Measurements from ENCODE around the gene OR10X1.

Gene OR10X1

DNA sequence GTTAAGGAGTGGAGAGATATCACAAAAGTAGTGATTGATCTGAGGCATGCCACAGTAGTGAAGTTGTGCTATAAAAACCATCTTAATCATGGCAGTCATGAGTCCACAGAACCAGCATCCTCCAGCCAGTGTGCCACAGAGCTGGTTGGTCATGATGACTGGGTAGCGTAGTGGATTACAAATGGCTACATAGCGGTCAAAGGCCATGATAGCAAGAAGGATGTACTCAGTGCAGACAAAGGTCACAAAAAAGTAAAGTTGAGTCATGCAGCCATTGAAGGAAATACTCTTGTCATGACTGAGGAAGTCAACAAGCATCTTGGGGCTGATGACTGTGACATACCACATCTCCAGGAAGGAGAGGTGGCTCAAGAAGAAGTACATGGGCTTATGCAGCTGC, 32.2 kb downstream of the OR10X1 start:
- no peak for DNase-seq
- Histone ChIP-seq H4K20me1 (ENCODE audit: insufficient read depth, low read length) (no peaks in the 10 kb centered on the region), H3K9ac (ENCODE audit: low read length) (no peak overlapping the region), H3K27ac (ENCODE audit: low read length) (no peak overlapping the region), H3K4me2 (ENCODE audit: low read depth, low read length) (no peak overlapping the region), H2AFZ (ENCODE audit: low read length) (no peak overlapping the region), H3F3A (ENCODE audit: insufficient read depth, low read length) (no peaks in the 10 kb centered on the region), H3K4me1 (ENCODE audit: low read length) (no peaks in the 10 kb centered on the region), H3K79me2 (ENCODE audit: low read length) (no peaks in the 10 kb centered on the region), H3K9me3 (replicated peaks; ENCODE audit: insufficient read depth, low read length) (no peaks in the 10 kb centered on the region), H3K36me3 (replicated peaks; ENCODE audit: insufficient read depth, low read length) (no peaks in the 10 kb centered on the region), H3K9me2 (replicated peaks; ENCODE audit: insufficient read depth, low read length) (no peaks in the 10 kb centered on the region; the same call in 1 of the 2 replicates), H3K4me3 (ENCODE audit: low read length) (no peak overlapping the region), H3K27me3 (replicated peaks; ENCODE audit: insufficient read depth, low read length) (no peaks in the 10 kb centered on the region)
- no peak for TF ChIP-seq EZH2 (optimal IDR thresholded peaks at IDR 0.05; ENCODE audit: low read depth, low read length)
- TF ChIP-seq EZH2phosphoT487 (IDR thresholded peaks at IDR 0.05; ENCODE audit: low read length), result no peak
- TF ChIP-seq, protein P1, sequence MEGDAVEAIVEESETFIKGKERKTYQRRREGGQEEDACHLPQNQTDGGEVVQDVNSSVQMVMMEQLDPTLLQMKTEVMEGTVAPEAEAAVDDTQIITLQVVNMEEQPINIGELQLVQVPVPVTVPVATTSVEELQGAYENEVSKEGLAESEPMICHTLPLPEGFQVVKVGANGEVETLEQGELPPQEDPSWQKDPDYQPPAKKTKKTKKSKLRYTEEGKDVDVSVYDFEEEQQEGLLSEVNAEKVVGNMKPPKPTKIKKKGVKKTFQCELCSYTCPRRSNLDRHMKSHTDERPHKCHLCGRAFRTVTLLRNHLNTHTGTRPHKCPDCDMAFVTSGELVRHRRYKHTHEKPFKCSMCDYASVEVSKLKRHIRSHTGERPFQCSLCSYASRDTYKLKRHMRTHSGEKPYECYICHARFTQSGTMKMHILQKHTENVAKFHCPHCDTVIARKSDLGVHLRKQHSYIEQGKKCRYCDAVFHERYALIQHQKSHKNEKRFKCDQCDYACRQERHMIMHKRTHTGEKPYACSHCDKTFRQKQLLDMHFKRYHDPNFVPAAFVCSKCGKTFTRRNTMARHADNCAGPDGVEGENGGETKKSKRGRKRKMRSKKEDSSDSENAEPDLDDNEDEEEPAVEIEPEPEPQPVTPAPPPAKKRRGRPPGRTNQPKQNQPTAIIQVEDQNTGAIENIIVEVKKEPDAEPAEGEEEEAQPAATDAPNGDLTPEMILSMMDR (IDR thresholded peaks at IDR 0.05; ENCODE audit: low read length), result no peak

DNA sequence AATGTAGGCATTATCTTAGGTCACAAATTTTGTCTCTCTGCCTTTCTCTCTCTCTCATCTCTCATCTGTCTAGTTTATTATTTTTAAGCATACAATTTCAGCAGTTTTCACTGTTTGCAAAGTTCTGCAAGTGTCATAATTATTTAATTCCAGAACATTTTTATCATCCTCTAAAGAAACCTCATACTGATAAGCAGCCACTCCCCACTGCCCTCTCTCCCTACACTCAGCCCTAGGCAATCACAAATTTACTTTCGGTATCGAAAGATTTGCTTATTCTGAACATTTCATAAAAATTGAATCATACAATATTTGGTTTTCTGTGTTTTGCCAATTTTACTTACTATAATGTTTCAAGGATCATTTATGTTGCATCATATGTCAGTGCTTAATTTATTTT, 42.1 kb downstream of the OR10X1 start:
- TF ChIP-seq EZH2phosphoT487 (IDR thresholded peaks at IDR 0.05; ENCODE audit: low read length), result no peak
- no peak for TF ChIP-seq EZH2 (optimal IDR thresholded peaks at IDR 0.05; ENCODE audit: low read depth, low read length)
- TF ChIP-seq, protein P1 (IDR thresholded peaks at IDR 0.05; ENCODE audit: low read length), result no peak
- Histone ChIP-seq H3K4me1 (ENCODE audit: low read length) (no peaks in the 10 kb centered on the region), H3F3A (ENCODE audit: insufficient read depth, low read length) (no peaks in the 10 kb centered on the region), H3K4me2 (ENCODE audit: low read depth, low read length) (no peak overlapping the region), H3K36me3 (replicated peaks; ENCODE audit: insufficient read depth, low read length) (no peaks in the 10 kb centered on the region), H3K27me3 (replicated peaks; ENCODE audit: insufficient read depth, low read length) (no peaks in the 10 kb centered on the region), H2AFZ (ENCODE audit: low read length) (no peak overlapping the region), H3K79me2 (ENCODE audit: low read length) (no peaks in the 10 kb centered on the region), H4K20me1 (ENCODE audit: insufficient read depth, low read length) (no peaks in the 10 kb centered on the region), H3K9ac (ENCODE audit: low read length) (no peak overlapping the region), H3K4me3 (ENCODE audit: low read length) (no peak overlapping the region), H3K9me3 (replicated peaks; ENCODE audit: insufficient read depth, low read length) (no peaks in the 10 kb centered on the region), H3K27ac (ENCODE audit: low read length) (no peak overlapping the region), H3K9me2 (replicated peaks; ENCODE audit: insufficient read depth, low read length) (no peaks in the 10 kb centered on the region)
- DNase-seq, result no peak

DNA sequence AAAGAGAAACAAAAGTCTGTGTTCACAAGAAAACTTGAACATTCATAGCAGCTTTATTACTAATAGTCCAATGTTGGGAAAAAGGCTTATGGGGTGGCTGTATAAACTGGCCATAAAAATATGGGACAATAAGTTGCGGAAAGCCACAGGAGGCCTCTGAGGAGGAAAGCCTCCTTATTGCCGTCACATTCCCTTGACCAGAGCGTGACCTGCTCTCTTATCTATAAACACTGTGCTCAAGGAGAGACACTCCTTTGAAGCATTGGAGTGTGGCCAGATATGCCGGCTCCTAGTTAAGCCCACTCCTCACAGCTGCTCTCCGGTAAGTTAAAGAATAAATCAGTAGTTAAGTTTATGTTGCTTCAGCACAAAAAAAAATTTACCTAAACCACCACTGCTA, 45.2 kb downstream of the OR10X1 start:
- Histone ChIP-seq H3K4me1 (ENCODE audit: low read length) (no peaks in the 10 kb centered on the region), H4K20me1 (ENCODE audit: insufficient read depth, low read length) (no peaks in the 10 kb centered on the region), H3K4me2 (ENCODE audit: low read depth, low read length) (no peak overlapping the region), H3K9ac (ENCODE audit: low read length) (no peak overlapping the region), H3K9me2 (replicated peaks; ENCODE audit: insufficient read depth, low read length) (no peaks in the 10 kb centered on the region), H3K4me3 (ENCODE audit: low read length) (no peak overlapping the region), H3K9me3 (replicated peaks; ENCODE audit: insufficient read depth, low read length) (no peaks in the 10 kb centered on the region), H2AFZ (ENCODE audit: low read length) (no peak overlapping the region), H3K27me3 (replicated peaks; ENCODE audit: insufficient read depth, low read length) (no peaks in the 10 kb centered on the region), H3K79me2 (ENCODE audit: low read length) (no peaks in the 10 kb centered on the region), H3F3A (ENCODE audit: insufficient read depth, low read length) (no peaks in the 10 kb centered on the region), H3K27ac (ENCODE audit: low read length) (no peak overlapping the region), H3K36me3 (replicated peaks; ENCODE audit: insufficient read depth, low read length) (no peaks in the 10 kb centered on the region)
- DNase-seq, result no peak
- TF ChIP-seq EZH2phosphoT487 (IDR thresholded peaks at IDR 0.05; ENCODE audit: low read length), result no peak
- no peak for TF ChIP-seq EZH2 (optimal IDR thresholded peaks at IDR 0.05; ENCODE audit: low read depth, low read length)
